Smooth muscle cell (in vitro differentiated cells): Measurements from ENCODE around the gene PCSK5. TPM values are rescaled to one million over a fixed set of nuclear protein-coding genes. Genes with fewer than 3 reads are reported as not detected.

Experiments
- DNase-seq: peaks from one replicate; lab custom pipeline; 2025; ENCODE audit not compliant: unreplicated experiment; lab: John Stamatoyannopoulos, UW
- H2AFZ ChIP-seq: fragments of 200-600 bp; sonication (generic); 2 replicates; pipeline ENCODE4 v1.6.0; 2016; ENCODE audit warnings: antibody characterized with exemption, low read depth, mild to moderate bottlenecking
- H3F3A ChIP-seq: fragments of 200-600 bp; sonication (generic); 2 replicates; pipeline ENCODE4 v1.6.0; 2017; ENCODE audit warnings: antibody characterized with exemption, low read depth
- H3K27ac ChIP-seq: fragments of 200-600 bp; sonication (generic); 2 replicates; pipeline ENCODE4 v1.5.1; 2016; ENCODE audit warnings: low read depth, mild to moderate bottlenecking
- H3K27me3 ChIP-seq: fragments of 200-600 bp; sonication (generic); 2 replicates; pipeline ENCODE4 v1.6.1; 2016; ENCODE audit warnings: low read depth, mild to moderate bottlenecking
- H3K36me3 ChIP-seq: fragments of 200-600 bp; sonication (generic); 2 replicates; pipeline ENCODE4 v1.5.1; 2016; ENCODE audit warnings: low read depth
- H3K4me1 ChIP-seq: fragments of 200-600 bp; sonication (generic); 2 replicates; pipeline ENCODE4 v1.5.1; 2016; ENCODE audit warnings: low read depth
- H3K4me2 ChIP-seq: fragments of 200-600 bp; sonication (generic); 2 replicates; pipeline ENCODE4 v1.6.0; 2016; ENCODE audit warnings: mild to moderate bottlenecking
- H3K4me3 ChIP-seq: fragments of 200-600 bp; sonication (generic); 2 replicates; pipeline ENCODE4 v1.5.1; 2016; ENCODE audit warnings: mild to moderate bottlenecking
- H3K79me2 ChIP-seq: fragments of 200-600 bp; sonication (generic); 2 replicates; pipeline ENCODE4 v1.6.0; 2016; ENCODE audit warnings: low read depth, mild to moderate bottlenecking
- H3K9ac ChIP-seq: fragments of 200-600 bp; sonication (generic); 2 replicates; pipeline ENCODE4 v1.6.0; 2016; ENCODE audit warnings: low read depth
- H3K9me3 ChIP-seq: fragments of 200-600 bp; sonication (generic); replicated peaks from 2 replicates; pipeline ENCODE4 v1.5.1; 2016; ENCODE audit warnings: low read depth
- H4K20me1 ChIP-seq: fragments of 200-600 bp; sonication (generic); 2 replicates; pipeline ENCODE4 v1.6.0; 2016; ENCODE audit warnings: low read depth
- CTCF ChIP-seq: fragments of 200-600 bp; sonication (generic); IDR thresholded peaks from 2 replicates; pipeline ENCODE4 v1.5.1; 2017; ENCODE audit warnings: borderline replicate concordance, mild to moderate bottlenecking, antibody characterized with exemption; ENCODE audit not compliant: insufficient read depth, poor library complexity, severe bottlenecking
- WGBS: methylation state at CpG from one replicate; pipeline ENCODE4 v1.1.7; 2016; ENCODE audit warnings: low lambda C conversion rate; 5-methylcytosine and 5-hydroxymethylcytosine counted together
- polyA plus RNA-seq: library from polyadenylated mRNA; unstranded; fragments of >200 nt; fragmentation: Nextera tagmentation; extraction: Ambion mirVana; gene quantifications from 2 replicates; pipeline ENCODE4 v1.2.1, GENCODE V29; 2016
- total RNA-seq: library from RNA; depleted of rRNA; stranded (reverse); fragments of >200 nt; gene quantifications from 2 replicates; pipeline ENCODE4 v1.2.3, GENCODE V29; 2014

The PCSK5 gene
- total and polyA plus RNA-seq, 2 experiments from 2014 or later, result 2.3 to 2.8 TPM

- Histone ChIP-seq H3K27ac (no peak overlapping the region), H3K79me2 (no peaks in the 10 kb centered on the region), H3K36me3 (no peaks in the 10 kb centered on the region), H3K9ac (no peak overlapping the region), H4K20me1 (no peaks in the 10 kb centered on the region), H3F3A (no peaks in the 10 kb centered on the region), H2AFZ (no peak overlapping the region), H3K4me3 (no peak overlapping the region), H3K9me3 (no peaks in the 10 kb centered on the region), H3K4me1 (no peaks in the 10 kb centered on the region), H3K4me2 (no peak overlapping the region), H3K27me3 (no peaks in the 10 kb centered on the region)
- 93% methylated on average over 1 of the region's 1 CpG for WGBS
- no peak for DNase-seq
- no peak for TF ChIP-seq CTCF
Measured at GRCh38 chr9:76155361-76155760, 264.9 kb downstream of the PCSK5 start.

GRCh38 chr9:76158713-76159112, 268.2 kb downstream of the PCSK5 start:
- H3F3A ChIP-seq, result peaks cover 5% of the 10 kb centered on the region
- H3K9ac ChIP-seq, result no peak overlapping the region
- no peak for DNase-seq
- peaks cover 17% of the 10 kb centered on the region for H3K4me1 ChIP-seq
- H3K4me2 ChIP-seq, result no peak overlapping the region
- no peaks in the 10 kb centered on the region for H4K20me1 ChIP-seq
- no peak overlapping the region for H3K4me3 ChIP-seq
- no peaks in the 10 kb centered on the region for H3K36me3 ChIP-seq
- H3K79me2 ChIP-seq, result no peaks in the 10 kb centered on the region
- WGBS, result 98% methylated on average over 7 of the region's 7 CpGs
- TF ChIP-seq CTCF, result no peak
- H3K27ac ChIP-seq, result no peak overlapping the region
- H3K27me3 ChIP-seq, result no peaks in the 10 kb centered on the region
- H3K9me3 ChIP-seq, result no peaks in the 10 kb centered on the region
- H2AFZ ChIP-seq, result no peak overlapping the region

GRCh38 chr9:76159293-76159926, 268.9 kb downstream of the PCSK5 start:
- Histone ChIP-seq H3F3A (peaks cover 5% of the 10 kb centered on the region), H3K9ac (no peak overlapping the region), H3K9me3 (no peaks in the 10 kb centered on the region), H3K4me3 (no peak overlapping the region), H3K27ac (no peak overlapping the region), H3K4me1 (peaks cover 17% of the 10 kb centered on the region), H2AFZ (no peak overlapping the region), H3K27me3 (no peaks in the 10 kb centered on the region), H3K36me3 (no peaks in the 10 kb centered on the region), H3K79me2 (no peaks in the 10 kb centered on the region), H4K20me1 (no peaks in the 10 kb centered on the region), H3K4me2 (no peak overlapping the region)
- no peak for DNase-seq
- TF ChIP-seq CTCF, result no peak
- WGBS, result 94% methylated on average over 11 of the region's 11 CpGs

- H3K4me3 ChIP-seq, result no peak overlapping the region
- H3K4me2 ChIP-seq, result peak overlapping the region; percentile 71
- no peaks in the 10 kb centered on the region for H3K9me3 ChIP-seq
- H3K4me1 ChIP-seq, result peaks cover 17% of the 10 kb centered on the region
- H3K9ac ChIP-seq, result no peak overlapping the region
- no peak for TF ChIP-seq CTCF
- peak overlapping the region; percentile 47 for H2AFZ ChIP-seq
- H3K79me2 ChIP-seq, result no peaks in the 10 kb centered on the region
- H4K20me1 ChIP-seq, result no peaks in the 10 kb centered on the region
- no peaks in the 10 kb centered on the region for H3K27me3 ChIP-seq
- 64% methylated on average over 5 of the region's 5 CpGs for WGBS
- H3F3A ChIP-seq, result peaks cover 5% of the 10 kb centered on the region
- DNase-seq, result no peak
- H3K27ac ChIP-seq, result peak overlapping the region; percentile 44
- H3K36me3 ChIP-seq, result no peaks in the 10 kb centered on the region
Measured at GRCh38 chr9:76161106-76161505, 270.6 kb downstream of the PCSK5 start.
